SK-N-SH (cell line): ENCODE results near the gene OTOP2. TPM values are rescaled to one million over a fixed set of nuclear protein-coding genes. Genes with fewer than 3 reads are reported as not detected.

Experiments used
- CTCF ChIA-PET: fragments of 300-600, 350-600 bp; formaldehyde crosslinking; extraction: SDS; loops from one replicate; lab custom pipeline; 2021; lab: Yijun Ruan, JAX
- POLR2A ChIA-PET: fragments of 350-600 bp; sonication (Branson Sonifier 250); formaldehyde crosslinking; extraction: SDS; loops from one replicate; lab custom pipeline; 2020; ENCODE audit warnings: antibody characterized with exemption, inconsistent platforms; lab: Yijun Ruan, JAX
- DNase-seq: peaks from one replicate; pipeline ENCODE4 v3.0.0; 2012
- H2AFZ ChIP-seq: fragments of 200-600 bp; sonication (generic); 2 replicates; pipeline ENCODE4 v1.8.1; 2016; ENCODE audit warnings: antibody characterized with exemption, mild to moderate bottlenecking, low read depth
- H3F3A ChIP-seq: fragments of 200-600 bp; sonication (generic); replicated peaks from 2 replicates; pipeline ENCODE3; 2016; ENCODE audit warnings: antibody characterized with exemption, mild to moderate bottlenecking; ENCODE audit not compliant: insufficient read depth
- H3K27ac ChIP-seq, 2 experiments: fragments of 200-500 bp in 1 of 2; fragments of 200-600 bp in 1 of 2; sonication (Bioruptor generic) in 1 of 2; sonication (generic), shearing (Covaris generic) in 1 of 2; 2 replicates each; pipeline versions ENCODE4 v1.5.1 to v1.6.1; 2014 to 2016; ENCODE audit warnings: low read depth in 2 of 2, inconsistent platforms in 1 of 2, low read length in 1 of 2, mild to moderate bottlenecking in 1 of 2, mixed read lengths in 1 of 2
- H3K27me3 ChIP-seq: fragments of 200-600 bp; sonication (generic), shearing (Covaris generic); 2 replicates; pipeline ENCODE4 v1.6.1; 2016; ENCODE audit warnings: mixed run types; ENCODE audit not compliant: insufficient read depth
- H3K36me3 ChIP-seq, 2 experiments: fragments of 200-500 bp in 1 of 2; fragments of 200-600 bp in 1 of 2; sonication (Bioruptor generic) in 1 of 2; sonication (generic) in 1 of 2; replicated peaks in 1 of 2; 2 replicates each; pipeline versions ENCODE3 to v1.5.1; 2014 to 2016; ENCODE audit warnings: low read length in 1 of 2, mild to moderate bottlenecking in 1 of 2; ENCODE audit not compliant: insufficient read depth in 2 of 2, control insufficient read depth in 1 of 2
- H3K4me1 ChIP-seq, 2 experiments: fragments of 200-500 bp in 1 of 2; fragments of 200-600 bp in 1 of 2; sonication (Bioruptor generic) in 1 of 2; sonication (generic), shearing (Covaris generic) in 1 of 2; 2 replicates each; pipeline versions ENCODE4 v1.5.1 to v1.6.1; 2014 to 2016; ENCODE audit warnings: low read depth in 1 of 2, low read length in 1 of 2, mixed run types in 1 of 2; ENCODE audit not compliant: insufficient read depth in 2 of 2, control insufficient read depth in 1 of 2
- H3K4me2 ChIP-seq: fragments of 200-600 bp; sonication (generic), shearing (Covaris generic); 2 replicates; pipeline ENCODE4 v1.6.1; 2017; ENCODE audit warnings: mixed run types
- H3K4me3 ChIP-seq, 2 experiments: fragments of 200-500 bp in 1 of 2; fragments of 200-600 bp in 1 of 2; sonication (Bioruptor generic) in 1 of 2; sonication (generic), shearing (Covaris generic) in 1 of 2; 2 replicates each; pipeline versions ENCODE4 v1.5.1 to v1.8.1; 2014 to 2016; ENCODE audit warnings: low read depth in 2 of 2, inconsistent platforms in 1 of 2, low read length in 1 of 2, mild to moderate bottlenecking in 1 of 2, mixed read lengths in 1 of 2, moderate library complexity in 1 of 2
- H3K79me2 ChIP-seq: fragments of 200-600 bp; sonication (generic); 2 replicates; pipeline ENCODE4 v1.8.1; 2017; ENCODE audit warnings: mild to moderate bottlenecking; ENCODE audit not compliant: insufficient read depth
- H3K9ac ChIP-seq: fragments of 200-600 bp; sonication (generic); 2 replicates; pipeline ENCODE4 v1.6.1; 2017; ENCODE audit warnings: mixed run types
- H3K9me2 ChIP-seq: fragments of 200-600 bp; sonication (generic); 2 replicates; pipeline ENCODE4 v1.6.1; 2017; ENCODE audit warnings: mixed run types
- H3K9me3 ChIP-seq: fragments of 200-600 bp; sonication (generic); 2 replicates; pipeline ENCODE4 v1.6.1; 2017; ENCODE audit warnings: mixed run types, mild to moderate bottlenecking, moderate library complexity
- H4K20me1 ChIP-seq: fragments of 200-600 bp; sonication (generic); 2 replicates; pipeline ENCODE4 v1.6.1; 2017; ENCODE audit warnings: mild to moderate bottlenecking, mixed run types; ENCODE audit not compliant: insufficient read depth
- CHD2 ChIP-seq: fragments of 150-350 bp; IDR thresholded peaks from 2 replicates; pipeline ENCODE4 v1.6.1; 2018; ENCODE audit warnings: low read length; ENCODE audit not compliant: partially characterized antibody
- CTCF ChIP-seq: fragments of 200-600 bp; sonication (generic); IDR thresholded peaks from 2 replicates; pipeline ENCODE4 v1.6.1; 2017; ENCODE audit warnings: antibody characterized with exemption, mild to moderate bottlenecking, moderate library complexity
- ELF1 ChIP-seq: IDR thresholded peaks from 2 replicates; pipeline ENCODE4 v1.4.0; 2012
- EP300 ChIP-seq, 2 experiments: IDR thresholded peaks; 2 replicates each; pipeline versions ENCODE4 v1.4.0 to v1.6.1; 2012; ENCODE audit warnings: borderline replicate concordance in 1 of 2, low read depth in 1 of 2, low read length in 1 of 2
- EZH2phosphoT487 ChIP-seq: fragments of 200-600 bp; sonication (generic); IDR thresholded peaks from 2 replicates; pipeline ENCODE4 v1.6.1; 2017; ENCODE audit warnings: low read depth, mixed run types, mild to moderate bottlenecking, antibody characterized with exemption, moderate library complexity, borderline replicate concordance
- FOXM1 ChIP-seq: IDR thresholded peaks from 2 replicates; pipeline ENCODE4 v1.4.0; 2012; ENCODE audit warnings: low read depth, mild to moderate bottlenecking
- GABPA ChIP-seq: IDR thresholded peaks from 2 replicates; pipeline ENCODE4 v1.4.0; 2012; ENCODE audit warnings: low read depth, mild to moderate bottlenecking
- IRF3 ChIP-seq: fragments of 150-350 bp; IDR thresholded peaks from 2 replicates; pipeline ENCODE4 v1.6.1; 2016; ENCODE audit warnings: mild to moderate bottlenecking, low read depth, low read length
- NRF1 ChIP-seq: IDR thresholded peaks from 2 replicates; pipeline ENCODE4 v1.6.1; 2012; ENCODE audit warnings: low read depth, mild to moderate bottlenecking, low read length
- POLR2AphosphoS5 ChIP-seq: IDR thresholded peaks from 2 replicates; pipeline ENCODE4 v1.6.1; 2012; ENCODE audit warnings: low read depth, low read length
- REST ChIP-seq: IDR thresholded peaks from 2 replicates; pipeline ENCODE4 v1.6.1; 2012; ENCODE audit warnings: mild to moderate bottlenecking, low read depth, low read length, moderate library complexity
- RXRA ChIP-seq: IDR thresholded peaks from 2 replicates; pipeline ENCODE4 v1.4.0; 2012; ENCODE audit warnings: low read depth, mild to moderate bottlenecking, borderline replicate concordance
- SIN3A ChIP-seq: IDR thresholded peaks from 2 replicates; pipeline ENCODE4 v1.6.1; 2012; ENCODE audit warnings: low read depth, mild to moderate bottlenecking, low read length, moderate library complexity, borderline replicate concordance
- SMC3 ChIP-seq: IDR thresholded peaks from 2 replicates; pipeline ENCODE4 v1.6.1; 2012; ENCODE audit warnings: low read depth, low read length, improper control_type of control experiment
- TCF12 ChIP-seq: IDR thresholded peaks from 2 replicates; pipeline ENCODE4 v1.4.0; 2012
- USF2 ChIP-seq: fragments of 150-350 bp; IDR thresholded peaks from 2 replicates; pipeline ENCODE4 v1.6.1; 2017; ENCODE audit warnings: antibody characterized with exemption, low read length, low read depth, borderline replicate concordance
- WGBS: methylation state at CpG from one replicate; pipeline ENCODE4 v1.1.6; 2017; ENCODE audit warnings: low lambda C conversion rate; 5-methylcytosine and 5-hydroxymethylcytosine counted together
- polyA plus RNA-seq, 3 experiments: library from polyadenylated mRNA; depleted of rRNA; stranded (reverse); fragments of >200 nt; gene quantifications; 2 replicates each; pipeline ENCODE4 v1.2.3, GENCODE V29; 2012

OTOP2 gene
- polyA plus RNA-seq, 1 of the 3 experiments (the other 2 are of a cell fraction), result not detected

- Histone ChIP-seq H3K9me2 (no peaks in the 10 kb centered on the region), H3K4me3 (no peak overlapping the region), H3F3A (no peaks in the 10 kb centered on the region), H3K9ac (no peak overlapping the region), H3K36me3 (no peaks in the 10 kb centered on the region), H3K4me2 (no peak overlapping the region), H3K9me3 (no peaks in the 10 kb centered on the region), H3K27me3 (peaks cover 17% of the 10 kb centered on the region; the same call in 1 of the 2 replicates), H4K20me1 (no peaks in the 10 kb centered on the region), H3K27ac (no peak overlapping the region), H3K4me1 (no peaks in the 10 kb centered on the region; a peak in 1 of 4 replicates)
- POLR2A ChIA-PET, result no interaction called here
- 39% methylated on average over 13 of the region's 13 CpGs for WGBS
- peak; percentile 87 for DNase-seq
- no peak for TF ChIP-seq EZH2phosphoT487
- TF ChIP-seq EP300 (IDR thresholded peaks at IDR 0.05; ENCODE audit: borderline replicate concordance in 1 of 2, low read depth in 1 of 2, low read length in 1 of 2), result 0 out of 4 replicates have a peak, but pooled peaks of 1 of the 2 experiments have one; percentile 18
- TF ChIP-seq, all 33 proteins: peak for 1
- Histone ChIP-seq H2AFZ (no peak overlapping the region), H3K79me2 (no peaks in the 10 kb centered on the region)
- CTCF ChIA-PET, result interaction anchor here (0.9 to 11.0 kb wide), 6 partner anchors 18 to 163 kb away, joined by 3 to 286 read pairs (median 16); partner anchors contain the start of genes HID1, OTOP2 and USH1G
Observed at GRCh38 chr17:74954665-74955421, 30.8 kb downstream of the OTOP2 start.

GRCh38 chr17:74956093-74956492, 32.0 kb downstream of the OTOP2 start:
- Histone ChIP-seq H3K27ac (no peak overlapping the region), H3K9ac (no peak overlapping the region), H3K4me1 (no peaks in the 10 kb centered on the region; a peak in 1 of 4 replicates), H2AFZ (no peak overlapping the region), H3K79me2 (no peaks in the 10 kb centered on the region), H3K9me2 (no peaks in the 10 kb centered on the region), H3K36me3 (no peaks in the 10 kb centered on the region), H3K4me3 (no peak overlapping the region), H3F3A (no peaks in the 10 kb centered on the region), H4K20me1 (no peaks in the 10 kb centered on the region), H3K27me3 (peaks cover 6% of the 10 kb centered on the region; the same call in 1 of the 2 replicates), H3K9me3 (no peaks in the 10 kb centered on the region), H3K4me2 (no peak overlapping the region)
- DNase-seq, result no peak
- 44% methylated on average over 4 of the region's 4 CpGs for WGBS
- ChIA-PET CTCF (interaction anchor here (0.6 to 11.0 kb wide), 10 partner anchors 9 to 225 kb away, joined by 3 to 295 read pairs (median 44); partner anchors contain the start of genes CDR2L, HID1, MRPL58 and OTOP2), POLR2A (no interaction called here)
- no peak for TF ChIP-seq USF2
- no peak for TF ChIP-seq EZH2phosphoT487
- TF ChIP-seq FOXM1, result no peak
- no peak for TF ChIP-seq TCF12
- no peak for TF ChIP-seq IRF3
- no peak for TF ChIP-seq REST
- TF ChIP-seq RXRA, result no peak
- no peak for TF ChIP-seq CHD2
- TF ChIP-seq SIN3A, result no peak
- TF ChIP-seq GABPA, result no peak
- TF ChIP-seq EP300 (IDR thresholded peaks at IDR 0.05; ENCODE audit: borderline replicate concordance in 1 of 2, low read depth in 1 of 2, low read length in 1 of 2), result no peak
- TF ChIP-seq ELF1, result no peak
- TF ChIP-seq POLR2AphosphoS5, result no peak
- no peak for TF ChIP-seq CTCF
- TF ChIP-seq NRF1, result no peak
- no peak for TF ChIP-seq SMC3
